Upper lobe of left lung (tissue), 4 donors: Measurements from ENCODE around the gene RIT2.

Source experiments
- CTCF ChIP-seq, 6 experiments: fragments of 450-650 bp in 4 of 6; fragments of 200-600 bp in 2 of 6; sonication (generic) in 2 of 6; IDR thresholded peaks; one replicate each; pipeline ENCODE4 v1.5.1; 2016 to 2019; ENCODE audit warnings: antibody characterized with exemption in 6 of 6
- POLR2AphosphoS5 ChIP-seq, 2 donors: sonication (generic); formaldehyde crosslinking; IDR thresholded peaks; one replicate each; pipeline ENCODE4 v1.5.1; 2017; ENCODE audit warnings: antibody characterized with exemption in 2 of 2

- no peak for TF ChIP-seq POLR2AphosphoS5 (IDR thresholded peaks at IDR 0.05)
- no peak for TF ChIP-seq CTCF (IDR thresholded peaks at IDR 0.05)
These were observed 146.1 kb downstream of the RIT2 start for GRCh38 chr18:42969366-42969765.
